Measurements from ENCODE around the gene PPP1CA. TPM values are rescaled to one million over a fixed set of nuclear protein-coding genes. Genes with fewer than 3 reads are reported as not detected.

The PPP1CA gene
- total RNA-seq, 1 experiment from 2014 or later = 238 TPM

DNA sequence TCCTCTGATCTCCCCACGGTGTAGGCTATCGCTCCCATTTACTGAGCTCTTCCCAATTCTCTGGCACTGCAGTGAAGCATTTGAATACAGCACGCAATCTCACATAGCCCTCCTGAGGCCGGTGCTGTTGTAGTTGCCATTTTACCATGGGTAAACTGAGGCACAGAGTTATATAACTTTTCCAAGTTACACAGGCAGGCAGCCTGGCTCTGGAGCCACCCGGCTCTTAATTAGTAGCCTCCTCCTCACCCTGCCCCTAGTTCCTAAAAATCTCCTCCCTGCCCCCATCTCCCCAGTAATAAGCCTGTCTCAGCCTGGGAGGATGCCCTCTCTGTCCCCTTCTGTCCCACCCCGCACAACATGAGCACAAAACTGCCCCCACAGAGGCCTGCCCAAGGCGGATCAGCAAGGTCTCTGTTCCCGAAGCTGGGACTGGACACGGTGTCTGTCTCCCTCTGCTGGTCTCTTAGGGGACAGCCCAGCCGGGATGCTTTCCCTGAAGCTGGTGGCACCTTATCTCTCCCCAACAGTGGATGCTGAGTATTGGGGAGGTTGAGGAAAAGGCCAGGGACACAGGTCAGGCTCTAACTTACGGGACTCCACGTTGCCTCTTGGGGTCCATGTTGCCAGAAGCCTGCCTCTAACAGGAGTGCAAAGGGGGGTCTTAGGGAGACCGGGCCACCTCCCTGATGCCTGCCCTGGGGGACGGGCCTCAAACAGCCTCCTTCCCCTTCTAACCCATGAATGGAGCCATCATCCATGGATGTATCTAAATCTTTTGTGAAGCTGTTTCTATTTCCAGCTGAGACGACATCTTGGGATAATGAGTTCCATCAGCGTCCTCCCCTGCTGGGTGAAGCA, 19.2 kb downstream of the PPP1CA start:
- peak; percentile 74 for ATAC-seq
- no peak overlapping the region for H3K4me3 ChIP-seq (replicated peaks in 1 of 2; ENCODE audit: low read depth in 1 of 2, low read length in 2 of 2)
- ChIA-PET POLR2A (interaction anchor here (1.2 to 15.1 kb wide), 3 partner anchors 11 to 37 kb away, joined by 3 to 210 read pairs (median 7); partner anchors contain the start of gene POLD4), RAD21 (ENCODE audit: low non-redundant PET in 1 of 2, low total read pairs in 2 of 2, uncharacterized antibody in 2 of 2, unreplicated experiment in 2 of 2) (interaction anchor here (0.5 to 5.0 kb wide), 18 partner anchors 8 to 121 kb away, joined by 3 to 76 read pairs (median 6); partner anchors contain the start of gene POLD4 (in 2 of the 2)), CTCF (interaction anchor here (0.6 to 15.5 kb wide), 19 partner anchors 9 to 687 kb away, joined by 3 to 456 read pairs (median 4); partner anchors contain the start of genes CLCF1, GRK2, POLD4 and PPP1CA)
- TF ChIP-seq YY1 (IDR thresholded peaks at IDR 0.05; ENCODE audit: extremely low read depth, insufficient replicate concordance, low read depth, low read length) (peak; percentile 48), POLR2AphosphoS5 (IDR thresholded peaks at IDR 0.05; ENCODE audit: low read depth, low read length) (peak; percentile 33; the same call in 1 of the 2 replicates), EZH2phosphoT487 (IDR thresholded peaks at IDR 0.05; ENCODE audit: borderline replicate concordance) (no peak)
- TF ChIP-seq, protein P1, sequence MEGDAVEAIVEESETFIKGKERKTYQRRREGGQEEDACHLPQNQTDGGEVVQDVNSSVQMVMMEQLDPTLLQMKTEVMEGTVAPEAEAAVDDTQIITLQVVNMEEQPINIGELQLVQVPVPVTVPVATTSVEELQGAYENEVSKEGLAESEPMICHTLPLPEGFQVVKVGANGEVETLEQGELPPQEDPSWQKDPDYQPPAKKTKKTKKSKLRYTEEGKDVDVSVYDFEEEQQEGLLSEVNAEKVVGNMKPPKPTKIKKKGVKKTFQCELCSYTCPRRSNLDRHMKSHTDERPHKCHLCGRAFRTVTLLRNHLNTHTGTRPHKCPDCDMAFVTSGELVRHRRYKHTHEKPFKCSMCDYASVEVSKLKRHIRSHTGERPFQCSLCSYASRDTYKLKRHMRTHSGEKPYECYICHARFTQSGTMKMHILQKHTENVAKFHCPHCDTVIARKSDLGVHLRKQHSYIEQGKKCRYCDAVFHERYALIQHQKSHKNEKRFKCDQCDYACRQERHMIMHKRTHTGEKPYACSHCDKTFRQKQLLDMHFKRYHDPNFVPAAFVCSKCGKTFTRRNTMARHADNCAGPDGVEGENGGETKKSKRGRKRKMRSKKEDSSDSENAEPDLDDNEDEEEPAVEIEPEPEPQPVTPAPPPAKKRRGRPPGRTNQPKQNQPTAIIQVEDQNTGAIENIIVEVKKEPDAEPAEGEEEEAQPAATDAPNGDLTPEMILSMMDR (IDR thresholded peaks at IDR 0.05 in 2 of 3, conservative IDR thresholded peaks at IDR 0.05 in 1 of 3; ENCODE audit: borderline replicate concordance in 1 of 3, insufficient read depth in 1 of 3, low read depth in 2 of 3, low read length in 2 of 3) = peak in 2 of 3 experiments; percentile 98; a peak in 4 of 6 replicates
- H3K36me3 ChIP-seq (ENCODE audit: control insufficient read depth in 1 of 2, insufficient read depth in 2 of 2, low read length in 2 of 2) = no peaks in the 10 kb centered on the region
- intact Hi-C loops (cut with micrococcal nuclease) = loop anchor here (1.0 to 2.0 kb wide), 4 partner anchors 11 to 120 kb away; no protein-coding TSS in a partner anchor
- no peak overlapping the region for H2AFZ ChIP-seq (ENCODE audit: low read depth, low read length, poor library complexity, severe bottlenecking)
- BruUV-seq (replicated peaks) = no TSS peak
- H3K4me2 ChIP-seq (ENCODE audit: low read length) = peak overlapping the region; percentile 23; the same call in 1 of the 2 replicates
- no peaks in the 10 kb centered on the region for H4K20me1 ChIP-seq (ENCODE audit: insufficient read depth)
- no peak overlapping the region for H3K9ac ChIP-seq (ENCODE audit: low read length)
- H3K79me2 ChIP-seq (ENCODE audit: insufficient read depth, low read length) = no peaks in the 10 kb centered on the region
- peak; percentile 69 for DNase-seq (ENCODE audit: low read depth, low spot score)
- H3K9me3 ChIP-seq (ENCODE audit: control insufficient read depth in 1 of 2, insufficient read depth in 1 of 2, low read depth in 1 of 2, low read length in 2 of 2) = no peaks in the 10 kb centered on the region
- H3K27me3 ChIP-seq (ENCODE audit: insufficient read depth, low read length) = no peaks in the 10 kb centered on the region
- H3K27ac ChIP-seq (ENCODE audit: low read depth, low read length) = no peak overlapping the region
- H3K9me2 ChIP-seq (ENCODE audit: insufficient read depth) = no peaks in the 10 kb centered on the region
- peaks cover 54 to 64% of the 10 kb centered on the region in 2 experiments for H3K4me1 ChIP-seq (ENCODE audit: control insufficient read depth in 1 of 2, insufficient read depth in 2 of 2, low read length in 2 of 2)
